Esophagus (tissue), 2 donors: ENCODE results near the gene GPR4. TPM values are rescaled to one million over a fixed set of nuclear protein-coding genes. Genes with fewer than 3 reads are reported as not detected.

Experiments
- H3K27ac ChIP-seq, 2 donors: one replicate each; pipeline ENCODE4 v1.5.1; 2013; ENCODE audit warnings: low read depth in 2 of 2, mild to moderate bottlenecking in 2 of 2, inconsistent platforms in 1 of 2, low read length in 1 of 2, moderate library complexity in 1 of 2
- H3K27me3 ChIP-seq, 2 donors: one replicate each; pipeline ENCODE4 v1.6.1; 2013; ENCODE audit warnings: low read length in 2 of 2, control low read depth in 1 of 2, mild to moderate bottlenecking in 1 of 2; ENCODE audit not compliant: insufficient read depth in 2 of 2, control insufficient read depth in 1 of 2
- H3K36me3 ChIP-seq, 2 donors: one replicate each; pipeline ENCODE4 v1.6.1; 2013; ENCODE audit warnings: low read length in 1 of 2; ENCODE audit not compliant: control insufficient read depth in 2 of 2, insufficient read depth in 2 of 2
- H3K4me1 ChIP-seq, 2 donors: one replicate each; pipeline ENCODE4 v1.6.1; 2013; ENCODE audit warnings: low read length in 1 of 2; ENCODE audit not compliant: control insufficient read depth in 2 of 2, insufficient read depth in 2 of 2
- H3K4me3 ChIP-seq, 2 donors: one replicate each; pipeline ENCODE4 v1.5.1; 2013; ENCODE audit warnings: low read length in 2 of 2, mild to moderate bottlenecking in 2 of 2, low read depth in 1 of 2, moderate library complexity in 1 of 2
- H3K9me3 ChIP-seq, 2 donors: one replicate each; pipeline ENCODE4 v1.6.1; 2013; ENCODE audit warnings: mild to moderate bottlenecking in 2 of 2, low read depth in 1 of 2, low read length in 1 of 2, moderate library complexity in 1 of 2; ENCODE audit not compliant: control insufficient read depth in 2 of 2, insufficient read depth in 1 of 2
- WGBS, 2 donors: extraction: QIAGEN DNeasy Blood & Tissue Kit; methylation state at CpG; one replicate each; pipeline ENCODE4 v1.1.7; 2013; 5-methylcytosine and 5-hydroxymethylcytosine counted together
- polyA plus RNA-seq, 2 donors: library from polyadenylated mRNA; stranded (reverse); fragments of 200-250 nt; gene quantifications; one replicate each; pipeline ENCODE4 v1.2.3, GENCODE V29; 2013
- donor health status: healthy with polysubstance abuse.
- donor health status: Bipolar disorder and iron deficiency.

Gene GPR4
- polyA plus RNA-seq: under 1 TPM; 0.83 to 0.85 TPM

DNA sequence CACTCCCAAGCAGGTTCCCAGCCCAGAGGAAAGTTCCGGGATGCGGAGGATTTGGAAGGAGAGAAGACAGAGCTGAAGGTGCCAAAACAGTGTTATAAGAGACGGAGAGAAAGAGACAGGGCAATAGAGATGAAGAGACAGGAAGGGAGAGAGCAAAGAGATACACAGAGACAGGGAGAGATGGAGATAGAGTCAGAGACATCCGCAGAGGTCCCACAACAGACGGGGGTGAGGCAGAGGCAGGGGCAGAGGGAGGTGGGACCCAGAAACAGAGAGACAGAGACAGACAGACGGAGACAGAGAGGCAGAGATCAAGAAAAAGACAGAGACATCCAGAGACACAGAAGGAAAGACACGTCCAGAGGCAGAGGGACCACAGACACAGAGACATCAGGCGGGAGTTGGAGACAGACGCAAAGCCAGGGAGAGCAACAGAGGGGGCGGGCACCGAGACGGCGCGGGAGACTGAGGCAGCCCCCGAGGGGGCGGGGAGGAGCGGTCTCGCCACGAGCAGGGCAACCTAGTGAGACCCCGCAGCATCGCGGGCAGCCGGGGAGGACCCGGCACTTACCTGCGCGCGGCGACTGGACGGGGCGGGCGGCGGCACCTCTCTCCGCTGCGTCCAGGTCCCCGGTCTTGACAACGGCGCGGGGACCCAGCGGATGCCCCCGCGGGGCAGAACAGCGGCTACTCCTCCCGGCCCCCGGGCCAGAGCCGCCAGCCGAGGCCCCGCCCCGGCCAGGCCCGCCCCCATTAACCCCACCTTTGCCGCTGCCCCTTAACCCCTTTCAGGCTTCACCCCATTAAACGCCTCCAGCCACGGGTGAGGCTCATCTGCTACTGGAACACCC is at the start of gene GPR4:
Gene GPR4, minus strand, starts transcription at position 689 of the 851 bp plus-strand sequence. CDS start 10,346 bp downstream, outside the sequence.
- peaks cover 0 to 2% of the 10 kb centered on the region in 2 donors for H3K4me1 ChIP-seq
- no peaks in the 10 kb centered on the region for H3K9me3 ChIP-seq
- WGBS, 2 donors: 5% methylated on average over 23 to 52 of the region's 52 CpGs
- no peaks in the 10 kb centered on the region for H3K36me3 ChIP-seq
- peaks cover 0 to 8% of the 10 kb centered on the region in 2 donors for H3K27me3 ChIP-seq
- H3K4me3 ChIP-seq: peak within 1 kb of the TSS; percentile 15 to 32
- peak within 1 kb of the TSS in 1 of 2 donors; percentile 30 for H3K27ac ChIP-seq

DNA sequence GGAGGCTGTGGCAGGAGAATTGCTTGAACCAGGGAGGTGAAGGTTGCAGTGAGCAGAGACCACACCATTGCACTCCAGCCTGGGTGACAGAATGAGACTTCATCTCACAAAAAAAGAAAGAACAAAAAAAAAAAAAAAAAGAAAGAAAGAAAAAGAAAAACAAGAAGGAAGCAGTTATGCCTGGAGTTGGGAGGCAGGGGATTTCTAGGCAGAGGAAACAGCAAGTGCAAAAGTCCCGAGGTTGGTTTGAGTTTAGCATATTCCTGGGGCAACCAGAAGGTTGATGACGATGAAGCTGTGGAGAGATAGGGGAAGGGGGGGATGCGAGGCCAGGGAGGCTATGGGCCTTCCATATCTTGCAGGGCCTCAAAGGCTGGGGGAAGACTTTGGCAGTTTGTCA is 48.7 kb upstream of the GPR4 start:
- 82 to 83% methylated on average over 3 of the region's 3 CpGs for WGBS, 2 donors
- Histone ChIP-seq H3K4me3 (no peak overlapping the region), H3K27me3 (no peaks in the 10 kb centered on the region), H3K9me3 (no peaks in the 10 kb centered on the region), H3K4me1 (peaks cover 2 to 3% of the 10 kb centered on the region in 2 donors), H3K27ac (no peak overlapping the region), H3K36me3 (no peaks in the 10 kb centered on the region)

DNA sequence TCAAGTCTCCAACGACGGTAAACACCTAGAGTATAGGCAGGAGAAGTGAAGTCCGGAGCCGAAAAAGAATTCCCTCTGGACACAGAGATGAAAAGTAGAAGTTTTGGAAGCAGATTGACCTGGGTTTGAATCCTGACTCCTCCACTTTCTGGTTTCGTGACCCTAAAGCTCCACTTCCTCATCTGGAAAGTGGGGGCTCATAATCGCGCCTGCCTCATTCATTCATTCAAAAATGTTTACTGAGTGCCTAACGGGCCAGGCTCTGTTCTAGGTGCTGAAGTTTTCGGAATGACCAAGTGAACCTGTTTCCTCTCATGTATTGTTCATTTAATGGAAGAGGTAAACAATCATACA is 44.3 kb upstream of the GPR4 start:
- Histone ChIP-seq H3K27ac (no peak overlapping the region), H3K4me1 (peaks cover 5 to 14% of the 10 kb centered on the region in 2 donors), H3K36me3 (no peaks in the 10 kb centered on the region), H3K27me3 (peaks cover 0 to 3% of the 10 kb centered on the region in 2 donors), H3K9me3 (no peaks in the 10 kb centered on the region), H3K4me3 (peak overlapping the region in 1 of 2 donors; percentile 15)
- WGBS, 2 donors: 13 to 14% methylated on average over 9 of the region's 9 CpGs

DNA sequence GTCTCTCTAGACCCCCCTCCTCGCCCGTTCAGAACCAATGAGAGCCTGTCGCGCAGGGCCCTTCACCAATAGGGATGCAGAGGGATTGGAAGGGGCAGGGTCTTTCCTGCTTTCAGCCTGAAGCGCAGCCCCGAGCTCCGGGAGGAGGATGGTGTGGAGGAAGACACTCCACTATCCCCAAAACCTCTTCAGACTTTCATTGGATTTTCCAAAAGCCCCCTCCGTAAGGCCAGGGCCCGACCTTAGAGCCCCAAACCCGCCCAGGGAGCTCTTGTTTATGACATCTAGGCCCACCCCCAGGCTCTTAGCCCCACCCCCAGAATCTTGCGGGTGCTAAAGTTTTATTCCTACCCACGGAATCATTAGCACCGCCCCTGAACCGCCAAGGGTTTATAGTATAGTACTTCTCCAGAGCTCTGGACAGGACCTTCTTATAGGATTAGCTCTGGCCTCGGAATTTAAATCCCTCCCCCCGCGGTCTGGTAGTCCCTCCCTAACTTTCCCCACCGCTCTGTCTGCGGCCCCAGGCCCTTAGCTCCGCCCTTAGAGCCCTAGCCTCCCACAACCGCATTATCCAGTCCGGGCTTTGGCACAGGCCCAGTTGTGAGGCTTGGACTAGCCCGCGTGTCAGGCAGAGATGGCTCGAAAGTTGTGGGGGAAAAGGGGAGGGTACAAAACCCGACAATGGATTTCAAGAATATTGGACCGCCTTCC is 43.8 kb upstream of the GPR4 start:
- no peak overlapping the region for H3K27ac ChIP-seq
- no peaks in the 10 kb centered on the region for H3K9me3 ChIP-seq
- H3K36me3 ChIP-seq: no peaks in the 10 kb centered on the region
- WGBS, 2 donors: 1% methylated on average over 27 of the region's 27 CpGs
- H3K4me3 ChIP-seq: peak overlapping the region in 1 of 2 donors; percentile 15
- peaks cover 5 to 16% of the 10 kb centered on the region in 2 donors for H3K4me1 ChIP-seq
- peaks cover 0 to 3% of the 10 kb centered on the region in 2 donors for H3K27me3 ChIP-seq

DNA sequence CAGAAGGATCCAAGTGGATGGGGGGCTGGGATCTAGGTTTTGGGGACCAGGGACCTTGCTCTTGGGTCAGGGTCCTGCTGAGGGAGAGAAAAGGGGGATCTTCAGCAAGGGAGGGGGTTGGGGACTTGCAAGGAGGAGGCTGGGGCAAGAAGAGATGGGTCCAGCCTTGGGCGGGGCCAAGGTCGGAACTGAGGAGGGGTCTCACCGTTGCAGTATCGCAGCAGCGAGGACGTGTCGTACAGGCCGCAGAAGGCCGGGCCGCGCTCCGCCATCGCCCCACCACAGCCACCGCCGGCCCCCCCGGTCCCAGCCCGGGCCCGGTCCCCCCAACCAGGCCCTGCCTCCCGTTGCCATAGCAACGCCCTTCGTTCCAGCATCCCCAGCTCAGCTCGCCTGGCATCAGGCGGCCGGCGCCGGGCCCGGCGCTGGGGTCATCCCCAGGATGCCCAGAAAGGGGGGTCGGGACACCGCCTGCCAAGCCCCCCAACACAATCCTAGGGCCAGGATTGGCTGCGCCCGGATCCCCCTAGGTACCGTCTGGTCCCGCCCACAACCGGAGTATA is 43.1 kb upstream of the GPR4 start:
- H3K4me1 ChIP-seq: peaks cover 5 to 16% of the 10 kb centered on the region in 2 donors
- H3K27ac ChIP-seq: no peak overlapping the region
- peaks cover 0 to 3% of the 10 kb centered on the region in 2 donors for H3K27me3 ChIP-seq
- H3K4me3 ChIP-seq: no peak overlapping the region
- no peaks in the 10 kb centered on the region for H3K9me3 ChIP-seq
- no peaks in the 10 kb centered on the region for H3K36me3 ChIP-seq
- WGBS, 2 donors: 16 to 20% methylated on average over 34 to 35 of the region's 35 CpGs

DNA sequence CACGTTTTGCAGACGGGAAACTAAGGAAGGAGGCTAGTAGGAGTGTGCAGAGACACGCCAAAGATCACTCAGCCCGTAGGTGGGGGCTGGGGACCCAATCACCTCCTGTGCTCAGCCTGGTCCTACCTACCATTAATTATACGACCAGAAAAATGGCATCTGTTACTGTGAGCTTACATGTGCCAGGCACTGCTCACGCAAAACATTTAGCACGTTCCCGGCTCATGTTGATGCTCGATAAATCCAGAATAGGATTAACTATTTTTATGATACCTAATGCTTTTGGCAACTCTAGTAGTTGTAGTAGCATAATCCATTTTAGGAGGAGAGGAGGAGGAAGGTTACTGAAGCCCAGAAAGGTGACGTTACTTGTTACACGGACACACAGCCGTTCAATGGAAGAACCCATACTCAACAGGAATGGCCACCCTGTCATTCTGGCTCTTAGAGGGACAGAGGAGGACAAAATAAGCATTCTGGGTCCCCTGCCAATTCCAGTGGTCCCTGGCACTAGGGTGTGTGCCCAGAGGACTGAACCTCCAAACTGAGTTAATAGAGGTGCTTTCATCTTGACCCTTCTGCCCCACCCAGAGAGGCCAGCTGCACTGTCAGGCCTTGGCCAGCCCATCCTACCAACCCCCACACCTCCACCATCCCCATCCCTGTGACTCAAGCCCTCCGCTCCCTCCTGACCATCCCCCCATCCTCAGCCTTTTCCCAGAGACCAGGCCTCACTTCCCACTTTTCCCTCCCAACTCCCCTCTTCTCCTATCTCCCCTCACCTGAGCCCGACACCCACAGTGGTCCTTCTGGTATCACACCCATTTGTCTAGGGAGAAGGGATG is 42.1 kb upstream of the GPR4 start:
- H3K9me3 ChIP-seq: no peaks in the 10 kb centered on the region
- WGBS, 2 donors: 42% methylated on average over 14 of the region's 14 CpGs
- no peaks in the 10 kb centered on the region for H3K36me3 ChIP-seq
- peaks cover 0 to 3% of the 10 kb centered on the region in 2 donors for H3K27me3 ChIP-seq
- no peak overlapping the region for H3K4me3 ChIP-seq
- peaks cover 5 to 16% of the 10 kb centered on the region in 2 donors for H3K4me1 ChIP-seq
- H3K27ac ChIP-seq: no peak overlapping the region

DNA sequence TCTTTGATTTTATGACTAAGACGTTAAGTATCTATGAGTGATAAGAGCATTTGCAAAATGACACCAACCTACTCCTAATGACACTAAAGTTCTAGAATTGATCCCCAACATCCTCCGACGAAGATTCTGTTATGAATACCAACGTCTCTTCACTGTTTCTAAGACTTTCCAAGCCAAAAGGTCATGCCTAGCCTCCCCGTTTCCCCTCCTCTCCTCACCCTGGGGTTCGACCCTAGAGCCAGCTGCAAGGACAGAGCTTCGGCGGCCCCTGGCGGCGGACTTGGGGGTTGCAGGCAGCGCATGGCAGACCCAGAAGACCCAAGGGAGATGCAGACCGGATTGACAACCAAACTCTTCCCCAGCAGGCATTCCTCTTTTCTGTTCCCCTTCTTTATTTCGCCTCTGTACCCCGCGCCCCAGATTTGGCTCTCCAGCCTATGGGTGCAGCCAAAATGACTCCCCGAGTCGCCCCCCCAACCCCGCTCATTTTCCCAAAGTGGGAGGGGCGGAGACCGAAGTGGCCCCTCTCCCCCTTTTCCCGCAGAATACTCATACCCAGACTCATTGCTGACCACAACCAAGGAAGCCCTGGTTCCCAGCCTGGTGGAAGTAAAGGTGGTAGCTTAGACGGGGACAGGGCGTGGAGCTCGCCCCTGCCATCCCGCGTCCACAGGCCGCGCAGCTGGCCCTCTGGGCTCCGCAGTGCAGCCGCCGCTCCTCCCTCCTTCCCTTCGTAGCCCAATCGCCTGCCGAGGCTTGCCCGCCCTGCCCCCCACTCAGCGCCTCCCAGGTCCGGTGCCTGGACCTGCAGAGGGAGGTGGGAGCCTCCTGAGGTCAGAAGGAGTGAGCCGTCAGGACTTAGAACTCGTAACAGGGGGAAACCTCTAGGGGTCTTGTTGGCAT is 41.3 kb upstream of the GPR4 start:
- Histone ChIP-seq H3K27ac (no peak overlapping the region), H3K9me3 (no peaks in the 10 kb centered on the region), H3K4me3 (no peak overlapping the region), H3K4me1 (peaks cover 8 to 16% of the 10 kb centered on the region in 2 donors), H3K36me3 (no peaks in the 10 kb centered on the region), H3K27me3 (peaks cover 0 to 3% of the 10 kb centered on the region in 2 donors)
- 8% methylated on average over 34 to 39 of the region's 39 CpGs for WGBS, 2 donors

DNA sequence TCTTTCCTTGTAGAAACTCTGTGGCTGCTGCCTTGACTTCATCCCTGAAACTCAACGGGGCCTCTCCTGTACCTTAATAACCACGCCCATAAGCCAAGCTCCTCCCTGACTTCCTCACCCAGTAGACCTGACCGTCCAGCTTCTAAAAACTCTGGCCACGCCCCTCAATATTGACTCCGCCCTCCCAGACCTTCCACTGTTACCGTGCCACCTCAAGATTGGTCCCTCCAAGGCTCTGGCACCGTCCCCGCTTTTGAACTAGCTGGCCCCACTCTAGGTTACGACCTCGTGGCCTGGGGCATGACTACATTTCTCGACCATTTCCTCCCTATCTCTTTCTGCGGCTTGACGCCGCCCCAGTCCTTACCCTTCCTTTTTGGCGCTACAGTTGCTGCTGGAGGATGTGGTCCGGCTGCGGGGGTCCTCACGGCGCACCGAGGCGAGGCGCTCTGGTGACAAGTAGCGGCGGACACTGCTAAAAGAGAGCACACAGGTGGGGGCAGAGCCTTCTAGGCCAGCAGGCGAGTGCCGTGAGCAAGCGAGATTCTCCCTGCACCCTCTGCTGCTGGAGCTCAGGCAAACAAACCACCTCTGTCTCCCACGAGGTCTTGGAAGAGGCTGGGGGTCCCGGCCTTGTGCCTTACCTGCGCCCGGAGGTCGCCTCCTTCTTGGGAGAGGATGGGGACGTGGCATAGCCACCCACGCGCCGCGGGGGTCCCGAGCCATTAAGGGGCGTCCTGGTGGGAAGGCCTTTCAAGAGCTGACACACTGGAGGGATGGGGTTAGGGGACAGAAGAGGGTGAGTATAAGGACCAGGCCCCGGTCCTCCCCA is 39.5 kb upstream of the GPR4 start:
- peaks cover 0 to 3% of the 10 kb centered on the region in 2 donors for H3K27me3 ChIP-seq
- H3K4me3 ChIP-seq: peak overlapping the region; percentile 9 to 41
- 4% methylated on average over 40 of the region's 40 CpGs for WGBS, 2 donors
- H3K27ac ChIP-seq: peak overlapping the region; percentile 91 to 93
- H3K36me3 ChIP-seq: no peaks in the 10 kb centered on the region
- H3K4me1 ChIP-seq: peaks cover 8 to 16% of the 10 kb centered on the region in 2 donors
- H3K9me3 ChIP-seq: no peaks in the 10 kb centered on the region
